K562 (cell line): ENCODE data around the gene KIF6. TPM values are rescaled to one million over a fixed set of nuclear protein-coding genes. Genes with fewer than 3 reads are reported as not detected.

Experiments
- ATAC-seq: fragments of 200-7000 bp; cut with Tn5 transposase; 3 replicates; pipeline ENCODE4 v1.9.1; 2020; ENCODE audit warnings: moderate library complexity
- BruUV-seq: library from RNA; stranded (reverse); fragments of 400-500 nt; replicated peaks from 2 replicates; lab custom pipeline; 2021; lab: Mats Ljungman, UMichigan
- CTCF ChIA-PET: fragments of 300-600 bp; formaldehyde crosslinking; extraction: SDS; loops from one replicate; lab custom pipeline; 2021; ENCODE audit warnings: low intra/inter-chr PET ratio; lab: Yijun Ruan, JAX
- POLR2A ChIA-PET: fragments of 300-600, 350-650 bp; sonication (Branson Sonifier 250); formaldehyde crosslinking; extraction: SDS; loops from one replicate; lab custom pipeline; 2021; ENCODE audit warnings: antibody characterized with exemption, inconsistent platforms; lab: Yijun Ruan, JAX
- DNase-seq, 4 experiments: peaks; one replicate each; pipeline versions ENCODE4 v3.0.0 to v3.0.0-alpha.2; 2011 to 2018; ENCODE audit warnings: low spot score in 3 of 4, mixed read lengths in 3 of 4; ENCODE audit errors: extremely low read depth in 1 of 4
- FAIRE-seq: peaks from 2 replicates; lab custom pipeline; 2011; peaks lifted over from hg19 to GRCh38; lab: Jason Lieb, UNC
- H2AFZ ChIP-seq: 2 replicates; pipeline ENCODE4 v1.6.0; 2011; ENCODE audit warnings: low read depth, low read length, control low read depth, inconsistent platforms
- H3K27ac ChIP-seq: fragments of 200-600 bp; 3 replicates; pipeline ENCODE4 v1.8.0; 2011; ENCODE audit warnings: low read depth, mild to moderate bottlenecking, control low read depth, inconsistent platforms, low read length, moderate library complexity, mixed read lengths; ENCODE audit errors: extremely low read depth
- H3K27me3 ChIP-seq, 2 experiments: fragments of 300-600 bp in 1 of 2; 2 replicates in 1 of 2; 3 replicates in 1 of 2; pipeline versions ENCODE4 v1.6.0 to v1.8.0; 2011; ENCODE audit warnings: inconsistent platforms in 2 of 2, low read length in 2 of 2, mild to moderate bottlenecking in 1 of 2, mixed read lengths in 1 of 2, moderate library complexity in 1 of 2; ENCODE audit not compliant: control insufficient read depth in 2 of 2, insufficient read depth in 2 of 2
- H3K36me3 ChIP-seq: fragments of 300-600 bp; 3 replicates; pipeline ENCODE4 v1.8.0; 2011; ENCODE audit warnings: mild to moderate bottlenecking, low read length, inconsistent platforms; ENCODE audit not compliant: control insufficient read depth, insufficient read depth
- H3K4me1 ChIP-seq, 2 experiments: fragments of 200-600 bp in 1 of 2; replicated peaks in 1 of 2; 2 replicates in 1 of 2; 3 replicates in 1 of 2; pipeline versions ENCODE4 v1.5.1 to v1.8.0; 2011; ENCODE audit warnings: inconsistent platforms in 2 of 2, low read length in 2 of 2, mild to moderate bottlenecking in 1 of 2, mixed read lengths in 1 of 2, moderate library complexity in 1 of 2; ENCODE audit not compliant: control insufficient read depth in 2 of 2, insufficient read depth in 2 of 2
- H3K4me2 ChIP-seq: 2 replicates; pipeline ENCODE4 v1.6.1; 2011; ENCODE audit warnings: low read length, control low read depth, inconsistent platforms, mixed read lengths; ENCODE audit not compliant: insufficient read depth
- H3K4me3 ChIP-seq: fragments of 200-600 bp; sonication (generic), shearing (Covaris generic); 2 replicates; pipeline ENCODE4 v1.5.1; 2016; ENCODE audit warnings: control low read depth, inconsistent platforms
- H3K79me2 ChIP-seq: fragments of 200-600 bp; 3 replicates; pipeline ENCODE4 v1.8.0; 2011; ENCODE audit warnings: low read length, inconsistent platforms; ENCODE audit not compliant: control insufficient read depth, insufficient read depth
- H3K9ac ChIP-seq, 2 experiments: 2 replicates each; pipeline versions ENCODE4 v1.6.0 to v1.6.1; 2011; ENCODE audit warnings: low read depth in 2 of 2, low read length in 2 of 2, control low read depth in 1 of 2, inconsistent platforms in 1 of 2, mild to moderate bottlenecking in 1 of 2, mixed read lengths in 1 of 2; ENCODE audit not compliant: insufficient read depth in 1 of 2
- H3K9me1 ChIP-seq: one replicate; pipeline ENCODE4 v1.6.0; 2011; ENCODE audit warnings: inconsistent platforms, mild to moderate bottlenecking, low read length, moderate library complexity; ENCODE audit not compliant: control insufficient read depth, insufficient read depth
- H3K9me3 ChIP-seq: replicated peaks from 2 replicates; pipeline ENCODE4 v1.5.1; 2011; ENCODE audit warnings: low read depth, low read length, inconsistent platforms; ENCODE audit not compliant: control insufficient read depth, insufficient read depth
- H4K20me1 ChIP-seq: replicated peaks from 2 replicates; pipeline ENCODE4 v1.6.1; 2011; ENCODE audit warnings: low read length, inconsistent platforms, mixed read lengths; ENCODE audit not compliant: control insufficient read depth, insufficient read depth
- BRF1 ChIP-seq: IDR thresholded peaks from 3 replicates; pipeline ENCODE4 v1.6.1; 2011; ENCODE audit warnings: borderline replicate concordance, mild to moderate bottlenecking; ENCODE audit not compliant: insufficient read length; ENCODE audit errors: extremely low read depth
- CREBBP ChIP-seq: IDR thresholded peaks from one replicate; pipeline ENCODE4 v1.6.1; 2012; ENCODE audit warnings: low read depth, mild to moderate bottlenecking, control low read depth, inconsistent platforms, low read length
- CTCF ChIP-seq, 3 experiments: IDR thresholded peaks in 2 of 3; conservative IDR thresholded peaks in 1 of 3; 2 replicates each; pipeline ENCODE4 v1.5.1; 2011 to 2012; ENCODE audit warnings: low read length in 3 of 3, mild to moderate bottlenecking in 3 of 3, control low read depth in 2 of 3, improper control_type of control experiment in 1 of 3, inconsistent platforms in 1 of 3, low read depth in 1 of 3, mixed read lengths in 1 of 3, moderate library complexity in 1 of 3; ENCODE audit not compliant: insufficient read depth in 2 of 3
- DPF2 ChIP-seq: fragments of 450-650 bp; IDR thresholded peaks from 2 replicates; pipeline ENCODE4 v1.6.1; 2016
- EWSR1 ChIP-seq: fragments of 450-650 bp; IDR thresholded peaks from 2 replicates; pipeline ENCODE4 v1.6.1; 2018; ENCODE audit warnings: borderline replicate concordance, mild to moderate bottlenecking, low read depth, moderate library complexity; ENCODE audit not compliant: partially characterized antibody
- KLF10 ChIP-seq: fragments of 250-450 bp; sonication (Bioruptor Pico); IDR thresholded peaks from 2 replicates; pipeline ENCODE4 v1.6.1; 2021; ENCODE audit warnings: matching md5 sums
- NRF1 ChIP-seq, 2 experiments: fragments of 450-650 bp; IDR thresholded peaks in 1 of 2; conservative IDR thresholded peaks in 1 of 2; 2 replicates each; pipeline ENCODE4 v1.6.1; 2014; ENCODE audit warnings: mild to moderate bottlenecking in 2 of 2
- RBM17 ChIP-seq: fragments of 200-400 bp; formaldehyde crosslinking; IDR thresholded peaks from 2 replicates; pipeline ENCODE4 v1.6.1; 2017; ENCODE audit warnings: low read depth, mild to moderate bottlenecking, low read length, borderline replicate concordance
- RCOR1 ChIP-seq, 2 experiments: IDR thresholded peaks; 2 replicates each; pipeline ENCODE4 v1.6.1; 2012; ENCODE audit warnings: low read depth in 2 of 2, low read length in 2 of 2, borderline replicate concordance in 1 of 2, improper control_type of control experiment in 1 of 2
- SMARCC2 ChIP-seq: fragments of 450-650 bp; IDR thresholded peaks from 2 replicates; pipeline ENCODE4 v1.6.1; 2017; ENCODE audit warnings: antibody characterized with exemption, moderate library complexity, mild to moderate bottlenecking, low read depth
- SP1 ChIP-seq: sonication (generic); formaldehyde crosslinking; IDR thresholded peaks from 2 replicates; pipeline ENCODE4 v1.8.1; 2022; ENCODE audit warnings: mild to moderate bottlenecking, missing genetic modification reagents
- ZNF384 ChIP-seq: IDR thresholded peaks from 2 replicates; pipeline ENCODE4 v1.6.1; 2012; ENCODE audit warnings: low read depth, low read length, improper control_type of control experiment
- WGBS: fragments of 100-300 bp; shearing (Covaris generic); methylation state at CpG from one replicate; pipeline ENCODE4 v1.1.6; 2016; ENCODE audit warnings: low coverage, mixed read lengths; ENCODE audit not compliant: insufficient coverage; ENCODE audit errors: missing lambda C conversion rate; 5-methylcytosine and 5-hydroxymethylcytosine counted together
- in situ Hi-C: fragments of 300-500 bp; cut with MboI; formaldehyde crosslinking; loops from 4 replicates; pipeline ENCODE4 v1.15.0; 2018; ENCODE audit warnings: inconsistent platforms, mixed read lengths
- intact Hi-C: fragments of 100-400 bp; cut with micrococcal nuclease; formaldehyde crosslinking; loops from 2 replicates; pipeline ENCODE4 v1.14.2; 2022
- polyA plus RNA-seq, 8 experiments: library from polyadenylated mRNA; depleted of rRNA in 4 of 8; stranded (reverse) in 5 of 8; unstranded in 3 of 8; fragments of >200 nt; fragmentation: Nextera tagmentation in 2 of 8; fragmentation: Illumina TruSeq in 1 of 8; extraction: Ambion mirVana in 2 of 8; extraction: Trizol in 1 of 8; gene quantifications; 2 replicates each; pipeline versions ENCODE4 v1.2.1 to v1.2.3, GENCODE V29; 2011 to 2014; ENCODE audit warnings: inconsistent platforms in 1 of 8, missing spikeins in 1 of 8
- total RNA-seq, 7 experiments: library from RNA; depleted of rRNA in 6 of 7; stranded (reverse); fragments of >200 nt in 6 of 7; fragmentation: Illumina TruSeq in 2 of 7; extraction: Trizol in 2 of 7; gene quantifications; 2 replicates each; pipeline versions ENCODE4 v1.2.1 to v1.2.3, GENCODE V29; 2011 to 2021; ENCODE audit warnings: low replicate concordance in 1 of 7
- TF ChIP-seq, protein P1 (sequence below): sonication (generic); formaldehyde crosslinking; IDR thresholded peaks from 2 replicates; pipeline ENCODE4 v1.8.1; 2023; ENCODE audit warnings: mild to moderate bottlenecking, missing genetic modification reagents
- TF ChIP-seq, protein P2 (sequence below): fragments of 250-450 bp; sonication (Bioruptor Pico); IDR thresholded peaks from 2 replicates; pipeline ENCODE4 v1.5.0; 2020; ENCODE audit warnings: mild to moderate bottlenecking

Gene KIF6
- total and polyA plus RNA-seq, 9 of the 15 experiments (the other 6 are each of a cell fraction or from before 2014, with no cell fraction given): not detected

DNA sequence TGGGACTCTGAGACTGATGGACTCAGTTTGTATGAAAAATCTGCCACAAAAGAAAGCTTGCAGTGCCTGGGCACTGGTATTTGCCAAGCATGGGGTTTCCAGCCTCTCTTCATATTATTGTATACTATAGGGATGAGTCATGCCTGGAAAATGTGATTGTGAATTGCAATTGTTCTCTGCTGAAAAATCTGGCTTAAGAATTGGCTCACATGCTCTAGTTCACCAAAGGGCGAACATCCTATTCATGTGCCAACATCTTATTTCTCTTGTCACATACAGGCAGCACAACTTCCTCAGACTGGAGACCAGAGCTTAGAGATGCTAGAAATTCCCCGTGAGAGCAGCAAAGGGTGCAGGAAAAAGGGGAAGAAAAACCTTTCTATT, 299.1 kb downstream of the KIF6 start:
- no peaks in the 10 kb centered on the region for H3K36me3 ChIP-seq
- intact Hi-C loops: no loop called here
- FAIRE-seq (no peak), DNase-seq (no peak), ATAC-seq (no peak)
- H3K4me3 ChIP-seq: no peak overlapping the region
- H3K4me1 ChIP-seq: no peaks in the 10 kb centered on the region
- H3K27ac ChIP-seq: no peak overlapping the region
- no peaks in the 10 kb centered on the region for H3K9me3 ChIP-seq
- TF ChIP-seq EWSR1 (no peak), BRF1 (no peak), SP1 (no peak), CREBBP (no peak), NRF1 (conservative IDR thresholded peaks at IDR 0.05 in 1 of 2, IDR thresholded peaks at IDR 0.05 in 1 of 2) (no peak), KLF10 (CRISPR knock-in tag) (no peak), RBM17 (no peak), DPF2 (no peak), RCOR1 (IDR thresholded peaks at IDR 0.05; ENCODE audit: borderline replicate concordance in 1 of 2, low read depth in 2 of 2, low read length in 2 of 2) (no peak), SMARCC2 (no peak), CTCF (IDR thresholded peaks at IDR 0.05 in 2 of 3, conservative IDR thresholded peaks at IDR 0.05 in 1 of 3; ENCODE audit: insufficient read depth in 2 of 3, low read depth in 1 of 3, low read length in 3 of 3) (no peak), ZNF384 (no peak)
- TF ChIP-seq, protein P1, sequence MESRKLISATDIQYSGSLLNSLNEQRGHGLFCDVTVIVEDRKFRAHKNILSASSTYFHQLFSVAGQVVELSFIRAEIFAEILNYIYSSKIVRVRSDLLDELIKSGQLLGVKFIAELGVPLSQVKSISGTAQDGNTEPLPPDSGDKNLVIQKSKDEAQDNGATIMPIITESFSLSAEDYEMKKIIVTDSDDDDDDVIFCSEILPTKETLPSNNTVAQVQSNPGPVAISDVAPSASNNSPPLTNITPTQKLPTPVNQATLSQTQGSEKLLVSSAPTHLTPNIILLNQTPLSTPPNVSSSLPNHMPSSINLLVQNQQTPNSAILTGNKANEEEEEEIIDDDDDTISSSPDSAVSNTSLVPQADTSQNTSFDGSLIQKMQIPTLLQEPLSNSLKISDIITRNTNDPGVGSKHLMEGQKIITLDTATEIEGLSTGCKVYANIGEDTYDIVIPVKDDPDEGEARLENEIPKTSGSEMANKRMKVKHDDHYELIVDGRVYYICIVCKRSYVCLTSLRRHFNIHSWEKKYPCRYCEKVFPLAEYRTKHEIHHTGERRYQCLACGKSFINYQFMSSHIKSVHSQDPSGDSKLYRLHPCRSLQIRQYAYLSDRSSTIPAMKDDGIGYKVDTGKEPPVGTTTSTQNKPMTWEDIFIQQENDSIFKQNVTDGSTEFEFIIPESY (CRISPR knock-in tag): no peak
- TF ChIP-seq, protein P2, sequence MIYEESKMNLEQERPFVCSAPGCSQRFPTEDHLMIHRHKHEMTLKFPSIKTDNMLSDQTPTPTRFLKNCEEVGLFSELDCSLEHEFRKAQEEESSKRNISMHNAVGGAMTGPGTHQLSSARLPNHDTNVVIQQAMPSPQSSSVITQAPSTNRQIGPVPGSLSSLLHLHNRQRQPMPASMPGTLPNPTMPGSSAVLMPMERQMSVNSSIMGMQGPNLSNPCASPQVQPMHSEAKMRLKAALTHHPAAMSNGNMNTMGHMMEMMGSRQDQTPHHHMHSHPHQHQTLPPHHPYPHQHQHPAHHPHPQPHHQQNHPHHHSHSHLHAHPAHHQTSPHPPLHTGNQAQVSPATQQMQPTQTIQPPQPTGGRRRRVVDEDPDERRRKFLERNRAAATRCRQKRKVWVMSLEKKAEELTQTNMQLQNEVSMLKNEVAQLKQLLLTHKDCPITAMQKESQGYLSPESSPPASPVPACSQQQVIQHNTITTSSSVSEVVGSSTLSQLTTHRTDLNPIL (CRISPR knock-in tag): no peak
- H3K9me1 ChIP-seq: no peaks in the 10 kb centered on the region
- H3K27me3 ChIP-seq: peaks cover 12 to 32% of the 10 kb centered on the region in 2 experiments; a peak in 3 of 5 replicates
- BruUV-seq: no TSS peak
- POLR2A ChIA-PET: no interaction called here
- H4K20me1 ChIP-seq: no peaks in the 10 kb centered on the region
- no peak overlapping the region for H2AFZ ChIP-seq
- no peak overlapping the region for H3K9ac ChIP-seq
- H3K4me2 ChIP-seq: no peak overlapping the region
- in situ Hi-C loops: no loop called here
- H3K79me2 ChIP-seq: no peaks in the 10 kb centered on the region
- 0% methylated on average over 2 of the region's 2 CpGs for WGBS
- CTCF ChIA-PET: no interaction called here
